HCT116 (cell line): ENCODE data around the gene NABP1.
"Not testable (repeated sequence)": the region's sequence is repeated elsewhere in the genome, so short reads cannot be mapped to it uniquely, and the experiment has no call there.

ENCODE experiments used
- CEBPB ChIP-seq: IDR thresholded peaks from 2 replicates; pipeline ENCODE4 v1.6.1; 2012; ENCODE audit warnings: low read depth
- CTCF ChIP-seq, 3 experiments: fragments of 200-600 bp in 1 of 3; sonication (generic) in 1 of 3; IDR thresholded peaks in 2 of 3; conservative IDR thresholded peaks in 1 of 3; 2 replicates each; pipeline ENCODE4 v1.5.1; 2012 to 2017; ENCODE audit warnings: low read depth in 2 of 3, low read length in 2 of 3, antibody characterized with exemption in 1 of 3, borderline replicate concordance in 1 of 3, control low read depth in 1 of 3, mild to moderate bottlenecking in 1 of 3, mixed read lengths in 1 of 3, mixed run types in 1 of 3, moderate library complexity in 1 of 3; ENCODE audit not compliant: insufficient read depth in 1 of 3
- ELF1 ChIP-seq: IDR thresholded peaks from 2 replicates; pipeline ENCODE4 v1.6.1; 2012; ENCODE audit warnings: low read depth, borderline replicate concordance
- EZH2 ChIP-seq: fragments of 200-600 bp; sonication (generic); IDR thresholded peaks from 2 replicates; pipeline ENCODE4 v1.6.1; 2017; ENCODE audit warnings: antibody characterized with exemption, mixed run types
- EZH2phosphoT487 ChIP-seq: fragments of 200-600 bp; IDR thresholded peaks from 2 replicates; pipeline ENCODE4 v1.6.1; 2018; ENCODE audit warnings: antibody characterized with exemption, borderline replicate concordance
- JUND ChIP-seq: IDR thresholded peaks from 2 replicates; pipeline ENCODE4 v1.6.1; 2012
- POLR2AphosphoS5 ChIP-seq: IDR thresholded peaks from 2 replicates; pipeline ENCODE4 v1.6.1; 2011; ENCODE audit warnings: mild to moderate bottlenecking, low read depth, low read length, moderate library complexity
- RAD21 ChIP-seq: IDR thresholded peaks from 2 replicates; pipeline ENCODE4 v1.6.1; 2012; ENCODE audit warnings: low read depth, mild to moderate bottlenecking
- TCF7L2 ChIP-seq: IDR thresholded peaks from 2 replicates; pipeline ENCODE4 v1.7.0; 2011; ENCODE audit warnings: borderline replicate concordance, inconsistent platforms; ENCODE audit not compliant: insufficient read depth, insufficient read length; ENCODE audit errors: extremely low read depth
- ZNF274 ChIP-seq: fragments of 200-500 bp; sonication (Bioruptor generic); IDR thresholded peaks from 2 replicates; pipeline ENCODE4 v1.6.1; 2014; ENCODE audit warnings: mild to moderate bottlenecking, low read depth, low read length, inconsistent platforms

GRCh38 chr2:191644613-191645012, 33.3 kb upstream of the NABP1 start:
- TF ChIP-seq ELF1; POLR2AphosphoS5; JUND; CEBPB; ZNF274; TCF7L2; CTCF (IDR thresholded peaks at IDR 0.05 in 2 of 3, conservative IDR thresholded peaks at IDR 0.05 in 1 of 3; ENCODE audit: borderline replicate concordance in 1 of 3, insufficient read depth in 1 of 3, low read depth in 2 of 3, low read length in 2 of 3); RAD21; EZH2; EZH2phosphoT487: not testable (repeated sequence)
